GM18951 (cell line): ENCODE measurements around the gene PLB1.

Source experiments
- POLR2A ChIP-seq: IDR thresholded peaks from 4 replicates; pipeline ENCODE4 v1.6.1; 2011; ENCODE audit warnings: mild to moderate bottlenecking; ENCODE audit not compliant: insufficient read length, insufficient read depth; ENCODE audit errors: extremely low read depth
- in situ Hi-C: fragments of 300-500 bp; cut with MboI; formaldehyde crosslinking; loops from one replicate; pipeline ENCODE4 v1.12.0; 2022; ENCODE audit warnings: low sequenced_read_pairs, mixed read lengths, inconsistent platforms; ENCODE audit not compliant: unreplicated experiment

PLB1 gene

DNA sequence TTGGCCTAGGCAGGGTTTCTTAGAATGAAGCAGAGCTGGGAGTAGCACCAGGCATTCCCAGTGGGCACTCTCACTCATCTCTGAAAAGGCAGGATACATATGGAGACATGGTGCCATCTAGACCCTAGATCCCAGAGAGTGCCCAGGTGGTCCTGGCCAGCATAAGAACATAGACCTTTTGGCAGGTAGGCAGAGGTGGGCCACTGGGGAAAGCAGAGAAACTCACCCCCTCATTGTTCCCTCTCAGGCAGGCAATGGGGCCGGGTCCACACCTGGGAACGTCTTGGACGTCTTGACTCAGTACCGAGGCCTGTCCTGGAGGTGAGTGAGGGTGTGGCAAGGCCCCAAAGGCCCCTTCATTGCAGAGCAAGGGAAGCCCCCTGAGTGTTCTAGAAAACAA, 69.2 kb downstream of the PLB1 start:
- in situ Hi-C loops, result no loop called here
- no peak for TF ChIP-seq POLR2A

DNA sequence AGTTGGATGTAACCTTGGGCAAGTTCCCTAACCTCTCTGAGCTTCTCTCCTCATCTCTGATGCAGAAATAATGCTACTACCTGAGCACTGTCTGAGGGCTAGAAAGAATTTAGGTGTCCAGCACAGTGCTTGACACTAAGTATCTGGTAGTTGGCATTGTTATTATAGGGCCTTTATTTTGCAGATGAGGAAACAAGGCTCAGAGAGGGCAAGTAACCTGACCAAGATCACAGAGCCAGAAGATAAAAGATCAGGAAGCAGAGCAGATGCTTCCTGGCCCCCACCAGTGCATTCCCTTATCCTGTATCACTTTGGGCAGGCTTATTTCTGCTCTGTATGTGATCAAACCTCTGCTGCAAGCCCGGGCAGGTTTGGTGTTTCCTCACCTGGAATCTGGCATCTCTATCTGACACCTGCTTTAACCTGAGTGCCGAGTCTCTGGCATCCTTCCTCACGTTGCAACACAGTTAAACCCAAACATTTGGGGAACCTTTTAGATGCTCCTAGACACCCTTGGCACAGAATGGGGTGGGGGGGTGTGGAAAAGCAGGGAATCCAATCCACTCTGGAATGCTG, 69.9 kb downstream of the PLB1 start:
- no peak for TF ChIP-seq POLR2A
- in situ Hi-C loops, result no loop called here

- in situ Hi-C loops, result no loop called here
- no peak for TF ChIP-seq POLR2A
These were observed 70.7 kb downstream of the PLB1 start for GRCh38 chr2:28566521-28567041.

GRCh38 chr2:28567061-28567471, 71.2 kb downstream of the PLB1 start:
- TF ChIP-seq POLR2A, result no peak
- in situ Hi-C loops, result no loop called here

GRCh38 chr2:28568036-28568435, 72.2 kb downstream of the PLB1 start:
- in situ Hi-C loops, result no loop called here
- TF ChIP-seq POLR2A, result no peak

DNA sequence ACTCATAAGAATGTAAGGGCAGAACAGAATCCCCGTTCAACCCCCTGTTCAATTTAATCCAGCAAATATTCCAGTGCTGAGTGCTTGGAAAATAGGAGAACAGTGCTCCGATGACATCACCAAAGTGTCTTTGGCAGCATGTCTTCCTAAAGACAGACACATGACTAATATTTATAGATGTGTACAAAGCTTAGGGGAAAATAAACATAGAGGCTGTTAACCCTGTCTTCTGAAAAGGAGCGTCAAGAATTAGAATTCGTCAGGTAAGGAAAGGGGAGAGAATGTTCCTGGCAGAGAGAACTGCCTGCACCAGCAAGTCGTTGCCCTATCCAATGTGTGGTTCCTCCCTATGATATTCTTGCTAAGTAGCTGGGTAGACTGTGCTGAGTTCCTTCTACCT, 72.7 kb downstream of the PLB1 start:
- no peak for TF ChIP-seq POLR2A
- in situ Hi-C loops, result no loop called here

DNA sequence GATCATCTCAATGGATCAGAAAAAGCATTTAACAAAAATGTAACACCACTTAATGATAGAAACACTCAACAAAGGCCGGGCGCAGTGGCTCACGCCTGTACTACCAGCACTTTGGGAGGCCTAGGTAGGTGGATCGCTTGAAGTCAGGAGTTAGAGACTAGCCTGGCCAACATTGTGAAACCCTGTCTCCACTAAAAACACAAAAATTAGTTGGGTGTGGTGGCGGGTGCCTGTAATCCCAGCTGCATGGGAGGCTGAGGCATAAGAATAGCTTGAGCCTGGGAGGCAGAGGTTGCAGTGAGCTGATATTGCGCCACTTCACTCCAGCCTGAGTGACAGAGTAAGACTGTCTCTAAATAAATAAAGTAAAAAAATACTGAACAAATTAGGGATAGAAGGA, 74.6 kb downstream of the PLB1 start:
- no peak for TF ChIP-seq POLR2A
- in situ Hi-C loops, result no loop called here

DNA sequence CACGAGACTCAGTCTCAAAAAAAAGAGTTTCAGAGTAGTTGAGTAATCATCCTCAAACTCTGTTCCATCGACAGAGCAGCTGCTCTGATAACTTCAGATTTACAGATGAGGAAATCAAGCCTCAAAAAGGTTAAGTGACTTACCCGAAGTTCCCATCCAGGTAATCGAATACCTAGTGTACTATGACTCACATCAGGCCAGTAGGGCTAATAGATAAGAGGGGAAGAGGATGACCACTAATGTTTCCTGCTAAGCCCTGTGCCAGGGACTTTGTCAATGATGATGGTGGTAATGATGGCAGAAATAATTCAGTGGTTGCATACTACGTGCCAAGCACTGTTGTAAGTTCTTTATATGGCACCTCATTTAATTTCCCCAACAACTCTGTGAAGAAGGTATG, 80.9 kb downstream of the PLB1 start:
- TF ChIP-seq POLR2A, result no peak
- in situ Hi-C loops, result no loop called here

DNA sequence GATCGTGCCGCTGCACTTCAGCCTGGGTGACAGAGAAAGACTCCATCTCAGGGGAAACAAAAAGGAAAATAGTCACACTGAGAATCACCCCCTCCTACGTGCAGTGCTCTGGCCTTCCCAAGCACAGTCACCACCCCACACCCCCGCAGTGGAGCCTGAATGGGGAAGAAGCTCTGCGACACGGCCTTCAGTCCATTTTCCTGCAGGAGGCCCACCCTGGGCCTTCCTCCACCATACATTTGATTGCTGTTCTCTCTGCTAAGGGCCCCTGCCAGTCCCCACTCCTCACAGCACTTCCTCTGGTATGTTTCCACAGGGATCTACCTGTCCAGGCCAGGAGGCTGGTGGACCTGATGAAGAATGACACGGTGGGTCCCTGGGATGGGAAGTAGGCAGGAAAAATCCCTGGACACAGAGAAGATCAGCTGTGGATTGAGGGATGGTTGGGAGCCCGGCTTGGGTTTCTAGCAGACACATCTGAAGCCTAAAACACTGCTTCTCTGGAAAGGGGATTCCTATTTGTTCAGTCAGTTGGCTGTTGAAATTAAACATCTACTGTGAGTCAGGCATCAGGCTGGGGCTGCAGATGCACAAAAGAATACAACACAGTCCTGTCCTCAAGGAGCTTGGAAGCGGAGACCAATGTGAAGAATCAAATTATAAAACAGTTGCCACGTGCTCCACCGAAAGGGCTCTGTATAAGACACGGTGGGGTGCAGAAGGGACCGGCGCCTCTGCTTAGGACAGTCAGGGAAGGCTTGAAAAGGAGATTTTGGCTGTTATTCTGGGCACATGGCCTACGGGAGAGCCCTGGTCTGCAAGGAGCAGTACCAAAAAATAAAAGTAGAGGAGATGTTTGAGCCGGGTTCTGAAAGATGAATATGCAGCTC, 82.2 kb downstream of the PLB1 start:
- no peak for TF ChIP-seq POLR2A
- in situ Hi-C loops, result no loop called here

DNA sequence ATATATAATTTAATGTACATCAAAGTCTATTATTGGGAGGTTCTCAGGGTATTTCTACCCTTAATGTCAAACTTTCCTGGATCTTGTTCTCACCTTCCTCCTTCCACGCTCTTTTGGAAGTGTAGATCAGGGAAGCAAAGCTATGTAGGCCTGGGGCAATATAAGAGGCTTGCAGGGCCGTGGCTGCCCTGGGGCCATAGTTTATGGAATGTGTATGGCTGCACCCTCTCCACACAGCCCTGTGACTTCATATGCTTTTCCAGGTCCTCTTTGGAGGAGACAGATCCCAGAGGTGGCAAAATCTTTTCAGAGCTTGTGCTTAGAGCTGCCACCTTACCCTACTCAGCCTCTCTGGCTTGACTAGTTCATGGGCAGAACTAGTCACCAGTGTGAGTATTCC, 82.9 kb downstream of the PLB1 start:
- no peak for TF ChIP-seq POLR2A
- in situ Hi-C loops, result no loop called here

DNA sequence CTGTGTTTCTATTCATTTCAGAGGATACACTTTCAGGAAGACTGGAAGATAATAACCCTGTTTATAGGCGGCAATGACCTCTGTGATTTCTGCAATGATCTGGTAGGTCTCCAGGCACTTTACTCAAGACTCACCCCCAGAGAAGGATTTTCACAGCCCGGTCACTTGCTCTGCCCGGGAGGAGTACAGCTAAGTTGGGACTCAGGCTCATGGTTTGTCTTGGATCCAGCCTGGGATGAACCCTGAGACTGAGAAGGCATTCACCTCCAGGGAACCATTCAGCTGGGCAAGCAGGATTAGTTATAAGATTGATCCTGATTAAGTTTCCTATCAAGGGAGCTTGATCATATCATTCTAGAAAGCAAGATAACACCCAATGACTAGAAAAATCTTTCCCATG, 83.7 kb downstream of the PLB1 start:
- no peak for TF ChIP-seq POLR2A
- in situ Hi-C loops, result no loop called here

- no peak for TF ChIP-seq POLR2A
- in situ Hi-C loops, result no loop called here
These were observed 84.2 kb downstream of the PLB1 start for GRCh38 chr2:28580078-28580477.

- no peak for TF ChIP-seq POLR2A
- in situ Hi-C loops, result no loop called here
These were observed 85.5 kb downstream of the PLB1 start for GRCh38 chr2:28581312-28581711.

DNA sequence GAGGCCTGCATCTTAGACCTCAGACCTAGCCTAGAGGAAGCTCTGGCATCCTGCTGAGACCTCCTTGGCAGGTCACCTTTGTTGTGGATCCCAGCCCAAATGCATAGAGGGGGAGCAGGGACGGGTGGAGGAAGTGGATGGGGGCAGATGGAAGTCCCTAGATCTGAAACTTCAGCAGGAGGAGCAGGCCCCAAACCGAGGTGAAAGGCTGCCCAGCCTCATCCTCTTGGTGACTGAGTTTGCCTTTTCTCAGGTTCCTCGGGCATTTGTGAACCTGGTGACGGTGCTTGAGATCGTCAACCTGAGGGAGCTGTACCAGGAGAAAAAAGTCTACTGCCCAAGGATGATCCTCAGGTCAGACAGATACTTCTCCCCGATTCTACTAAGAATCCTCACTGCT, 86.3 kb downstream of the PLB1 start:
- no peak for TF ChIP-seq POLR2A
- in situ Hi-C loops, result no loop called here
